Measurements from ENCODE around the gene EPHX1.

EPHX1 gene

GRCh38 chr1:225889743-225890142 is 79.8 kb downstream of the EPHX1 start:
- in situ Hi-C loops (cut with HindIII; ENCODE audit: low sequenced_read_pairs) = no loop called here

DNA sequence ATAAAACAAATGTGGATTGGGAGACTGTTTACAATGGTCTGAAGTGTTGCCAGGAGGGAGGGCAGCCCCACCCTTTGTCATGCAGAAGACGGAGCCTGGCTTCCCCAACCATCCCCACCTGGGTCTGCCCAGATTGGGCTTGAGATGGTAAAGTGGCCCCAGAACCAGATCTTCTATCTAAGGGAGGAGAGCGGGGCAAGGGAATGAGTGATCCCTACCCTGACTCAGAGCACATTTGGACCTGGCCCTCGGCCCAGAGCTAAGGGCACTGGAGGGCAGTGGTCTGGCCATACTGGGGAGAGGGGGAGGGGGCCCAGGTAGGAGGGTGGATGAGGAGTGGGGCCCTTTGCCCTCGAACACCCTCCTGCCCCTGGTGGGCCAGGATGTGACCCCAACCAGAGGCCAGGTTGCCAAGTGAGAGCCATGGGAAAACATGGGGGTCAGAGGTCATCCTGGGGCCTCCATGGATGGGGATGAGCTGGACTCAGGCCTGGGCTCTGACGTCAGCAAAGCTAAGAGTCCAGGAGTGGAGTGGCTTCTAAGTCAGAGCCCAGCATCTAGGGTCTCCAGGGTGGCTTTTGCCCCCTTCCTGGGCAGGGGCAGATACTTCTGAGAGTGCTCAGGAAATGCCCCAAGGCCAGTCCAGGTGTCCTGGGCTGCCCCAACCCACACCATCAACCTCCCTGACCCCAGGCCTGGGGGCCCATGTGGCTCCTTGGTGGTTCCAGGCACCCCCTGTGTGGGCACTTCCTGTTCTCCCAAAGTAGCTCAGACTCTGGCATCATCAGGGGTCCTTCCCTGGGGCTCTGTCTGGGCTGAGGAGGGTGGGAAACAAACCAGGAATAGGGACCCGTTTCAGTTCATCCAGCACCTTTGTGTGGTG is 80.7 kb downstream of the EPHX1 start:
- in situ Hi-C loops (cut with HindIII; ENCODE audit: low sequenced_read_pairs) = no loop called here

GRCh38 chr1:225891229-225891972 is 81.5 kb downstream of the EPHX1 start:
- in situ Hi-C loops (cut with HindIII; ENCODE audit: low sequenced_read_pairs) = no loop called here

DNA sequence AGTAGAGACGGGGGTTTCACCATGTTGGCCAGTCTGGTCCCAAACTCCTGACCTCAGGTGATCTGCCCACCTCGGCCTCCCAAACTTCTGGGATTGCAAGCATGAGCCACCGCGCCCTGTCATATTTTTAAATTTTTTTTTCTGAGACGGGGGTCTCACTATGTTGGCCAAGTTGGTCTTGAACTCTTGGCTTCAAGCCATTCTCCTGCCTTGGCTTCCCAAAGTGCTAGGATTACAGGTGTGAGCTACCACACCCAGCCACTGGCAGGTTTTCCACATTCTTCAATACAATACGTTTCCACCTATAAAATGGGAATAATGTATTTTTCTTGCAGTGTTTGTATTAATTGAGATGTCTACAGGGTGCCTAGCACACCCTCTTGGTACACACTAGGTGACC is 82.4 kb downstream of the EPHX1 start:
- in situ Hi-C loops (cut with HindIII; ENCODE audit: low sequenced_read_pairs) = no loop called here

Data from endothelial cell of hepatic sinusoid (primary cell).